ENCODE results near the gene PXMP2.

DNA sequence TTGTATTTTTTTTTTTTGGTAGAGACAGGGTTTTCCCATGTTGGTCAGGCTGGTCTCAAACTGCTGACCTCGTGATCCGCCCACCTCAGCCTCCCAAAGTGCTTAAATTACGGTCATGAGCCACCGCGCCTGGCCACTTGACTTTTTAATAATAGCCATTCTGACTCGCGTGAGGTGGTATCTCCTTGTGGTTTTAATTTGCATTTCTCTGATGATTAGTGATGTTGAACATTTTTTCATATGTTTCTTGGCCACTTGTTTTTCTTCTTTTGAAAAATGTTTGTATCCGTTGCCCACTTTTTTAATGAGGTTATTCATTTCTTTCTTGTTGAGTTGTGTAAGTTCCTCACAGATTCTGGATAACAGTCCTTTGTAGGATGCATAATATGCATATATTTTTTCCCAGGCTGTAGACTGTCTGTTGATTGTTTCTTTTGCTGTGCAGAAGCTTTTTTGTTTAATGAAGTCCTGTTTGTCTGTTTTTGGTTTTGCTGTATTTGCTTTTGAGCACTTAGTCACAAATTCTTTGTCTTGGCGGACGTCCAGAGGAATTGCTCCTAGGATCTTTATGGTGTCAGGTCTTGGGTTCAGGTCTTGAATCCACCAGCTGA lies 12.9 kb downstream of the PXMP2 start:
- TF ChIP-seq POLR2A (IDR thresholded peaks at IDR 0.05; ENCODE audit: low read length): no peak
- no peak for TF ChIP-seq GATA1 (IDR thresholded peaks at IDR 0.05; ENCODE audit: low read depth, low read length)

Measured in erythroblast (primary cell).